ENCODE data around the gene MX2.

Gene MX2

GRCh38 chr21:41435706-41436105, 73.9 kb downstream of the MX2 start:
- no peak for DNase-seq (ENCODE audit: low read depth)

- no peak for DNase-seq (ENCODE audit: low read depth)
Measured at GRCh38 chr21:41437729-41438128, 75.9 kb downstream of the MX2 start.

- DNase-seq (ENCODE audit: low read depth): no peak
Measured at GRCh38 chr21:41438425-41439113, 76.7 kb downstream of the MX2 start.

- DNase-seq (ENCODE audit: low read depth): no peak
Measured at GRCh38 chr21:41439248-41439647, 77.4 kb downstream of the MX2 start.

- no peak for DNase-seq (ENCODE audit: low read depth)
Measured at GRCh38 chr21:41441546-41441945, 79.7 kb downstream of the MX2 start.

- DNase-seq (ENCODE audit: low read depth): no peak
Measured at GRCh38 chr21:41442481-41443186, 80.8 kb downstream of the MX2 start.

- no peak for DNase-seq (ENCODE audit: low read depth)
Measured at GRCh38 chr21:41443562-41443961, 81.7 kb downstream of the MX2 start.

- no peak for DNase-seq (ENCODE audit: low read depth)
Measured at GRCh38 chr21:41444703-41445464, 83.1 kb downstream of the MX2 start.

- no peak for DNase-seq (ENCODE audit: low read depth)
Measured at GRCh38 chr21:41445465-41445862, 83.6 kb downstream of the MX2 start.

GRCh38 chr21:41446586-41446985, 84.8 kb downstream of the MX2 start:
- DNase-seq (ENCODE audit: low read depth): no peak

- DNase-seq (ENCODE audit: low read depth): no peak
Measured at GRCh38 chr21:41447356-41447755, 85.5 kb downstream of the MX2 start.

- DNase-seq (ENCODE audit: low read depth): no peak
Measured at GRCh38 chr21:41449613-41450012, 87.8 kb downstream of the MX2 start.

- DNase-seq (ENCODE audit: low read depth): no peak
Measured at GRCh38 chr21:41451753-41452676, 90.2 kb downstream of the MX2 start.

GRCh38 chr21:41453198-41453597, 91.4 kb downstream of the MX2 start:
- DNase-seq (ENCODE audit: low read depth): no peak

GRCh38 chr21:41453761-41454160, 91.9 kb downstream of the MX2 start:
- no peak for DNase-seq (ENCODE audit: low read depth)

- no peak for DNase-seq (ENCODE audit: low read depth)
Measured at GRCh38 chr21:41458121-41458520, 96.3 kb downstream of the MX2 start.

GRCh38 chr21:41458559-41458958, 96.7 kb downstream of the MX2 start:
- DNase-seq (ENCODE audit: low read depth): no peak
